Gastroesophageal sphincter (tissue), 4 donors: ENCODE data around the gene NDUFS8. TPM values are rescaled to one million over a fixed set of nuclear protein-coding genes. Genes with fewer than 3 reads are reported as not detected.

ENCODE experiments used
- ATAC-seq: fragments of 150-250 bp; one replicate; pipeline ENCODE4 v1.9.1; 2016; ENCODE audit warnings: mild to moderate bottlenecking, moderate library complexity
- H3K27ac ChIP-seq, 4 donors: fragments of 200-600 bp; sonication (generic) in 3 of 4; 1 replicate in 3 of 4; 2 replicates in 1 of 4; pipeline ENCODE4 v1.5.1; 2016 to 2019
- H3K27me3 ChIP-seq: fragments of 200-600 bp; sonication (generic); one replicate; pipeline ENCODE4 v1.5.1; 2019
- H3K36me3 ChIP-seq, 2 donors: fragments of 200-600 bp; sonication (generic); one replicate each; pipeline ENCODE4 v1.5.1; 2019; ENCODE audit warnings: control low read depth in 1 of 2
- H3K4me1 ChIP-seq, 3 donors: fragments of 200-600 bp; sonication (generic); 1 replicate in 2 of 3; 2 replicates in 1 of 3; pipeline ENCODE4 v1.5.1; 2016 to 2019; ENCODE audit warnings: control low read depth in 2 of 3
- H3K4me3 ChIP-seq, 2 donors: fragments of 200-600 bp; sonication (generic); one replicate each; pipeline ENCODE4 v1.5.1; 2019; ENCODE audit warnings: mild to moderate bottlenecking in 1 of 2, moderate library complexity in 1 of 2
- H3K9me3 ChIP-seq, 3 donors: fragments of 200-600 bp; sonication (generic); one replicate each; pipeline ENCODE4 v1.5.1; 2017 to 2019; ENCODE audit warnings: control low read depth in 2 of 3
- CTCF ChIP-seq, 4 experiments: fragments of 200-600 bp in 2 of 4; fragments of 450-650 bp in 2 of 4; sonication (generic) in 1 of 4; IDR thresholded peaks; one replicate each; pipeline ENCODE4 v1.5.1; 2017 to 2019; ENCODE audit warnings: antibody characterized with exemption in 4 of 4, mild to moderate bottlenecking in 2 of 4, moderate library complexity in 2 of 4
- EP300 ChIP-seq: sonication (generic); formaldehyde crosslinking; IDR thresholded peaks from one replicate; pipeline ENCODE4 v1.6.1; 2017; ENCODE audit warnings: antibody characterized with exemption, mild to moderate bottlenecking
- POLR2A ChIP-seq, 2 donors: fragments of 450-650 bp; IDR thresholded peaks; one replicate each; pipeline ENCODE4 v1.6.1; 2017; ENCODE audit warnings: antibody characterized with exemption in 2 of 2, mild to moderate bottlenecking in 2 of 2, moderate library complexity in 1 of 2
- POLR2AphosphoS5 ChIP-seq: sonication (generic); formaldehyde crosslinking; IDR thresholded peaks from one replicate; pipeline ENCODE4 v1.6.1; 2017; ENCODE audit warnings: antibody characterized with exemption
- WGBS, 2 donors: methylation state at CpG; one replicate each; pipeline ENCODE4 v1.1.5; 2018; ENCODE audit warnings: low coverage in 1 of 2; 5-methylcytosine and 5-hydroxymethylcytosine counted together
- total RNA-seq, 4 donors: library from RNA; depleted of rRNA; stranded (reverse); fragments of >200 nt; gene quantifications; one replicate each; pipeline ENCODE4 v1.1.0, GENCODE V29; 2016

The NDUFS8 gene
- total RNA-seq, 4 donors from 2014 or later = 145 to 203 (median 159) TPM

DNA sequence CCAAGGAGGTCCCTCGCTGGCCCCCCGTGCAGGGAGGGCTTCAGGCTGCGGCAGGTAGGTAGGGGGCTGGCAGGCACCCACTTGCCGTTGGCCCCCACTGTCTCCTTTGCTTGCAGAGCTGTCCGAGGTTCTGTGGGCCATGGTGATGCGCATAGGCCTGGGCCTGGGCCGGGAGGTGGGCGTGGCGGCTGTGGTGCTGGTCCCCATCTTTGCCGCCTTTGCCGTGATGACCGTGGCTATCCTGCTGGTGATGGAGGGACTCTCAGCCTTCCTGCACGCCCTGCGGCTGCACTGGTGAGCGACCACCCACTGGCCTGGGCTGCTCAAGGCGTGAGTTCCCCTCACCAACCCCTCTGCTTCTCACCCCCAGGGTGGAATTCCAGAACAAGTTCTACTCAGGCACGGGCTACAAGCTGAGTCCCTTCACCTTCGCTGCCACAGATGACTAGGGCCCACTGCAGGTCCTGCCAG is 19.9 kb downstream of the NDUFS8 start:
- TF ChIP-seq CTCF (IDR thresholded peaks at IDR 0.05) (no peak), POLR2A (IDR thresholded peaks at IDR 0.05) (no peak), POLR2AphosphoS5 (no peak), EP300 (no peak)
- ATAC-seq = no peak
- H3K36me3 ChIP-seq = peaks cover 0 to 83% of the 10 kb centered on the region in 2 donors
- H3K4me3 ChIP-seq = no peak overlapping the region
- no peaks in the 10 kb centered on the region for H3K27me3 ChIP-seq
- H3K4me1 ChIP-seq = no peaks in the 10 kb centered on the region
- H3K27ac ChIP-seq = no peak overlapping the region
- no CpG with 5 or more reads among the region's 18 CpGs for WGBS, 2 donors
- no peaks in the 10 kb centered on the region for H3K9me3 ChIP-seq

DNA sequence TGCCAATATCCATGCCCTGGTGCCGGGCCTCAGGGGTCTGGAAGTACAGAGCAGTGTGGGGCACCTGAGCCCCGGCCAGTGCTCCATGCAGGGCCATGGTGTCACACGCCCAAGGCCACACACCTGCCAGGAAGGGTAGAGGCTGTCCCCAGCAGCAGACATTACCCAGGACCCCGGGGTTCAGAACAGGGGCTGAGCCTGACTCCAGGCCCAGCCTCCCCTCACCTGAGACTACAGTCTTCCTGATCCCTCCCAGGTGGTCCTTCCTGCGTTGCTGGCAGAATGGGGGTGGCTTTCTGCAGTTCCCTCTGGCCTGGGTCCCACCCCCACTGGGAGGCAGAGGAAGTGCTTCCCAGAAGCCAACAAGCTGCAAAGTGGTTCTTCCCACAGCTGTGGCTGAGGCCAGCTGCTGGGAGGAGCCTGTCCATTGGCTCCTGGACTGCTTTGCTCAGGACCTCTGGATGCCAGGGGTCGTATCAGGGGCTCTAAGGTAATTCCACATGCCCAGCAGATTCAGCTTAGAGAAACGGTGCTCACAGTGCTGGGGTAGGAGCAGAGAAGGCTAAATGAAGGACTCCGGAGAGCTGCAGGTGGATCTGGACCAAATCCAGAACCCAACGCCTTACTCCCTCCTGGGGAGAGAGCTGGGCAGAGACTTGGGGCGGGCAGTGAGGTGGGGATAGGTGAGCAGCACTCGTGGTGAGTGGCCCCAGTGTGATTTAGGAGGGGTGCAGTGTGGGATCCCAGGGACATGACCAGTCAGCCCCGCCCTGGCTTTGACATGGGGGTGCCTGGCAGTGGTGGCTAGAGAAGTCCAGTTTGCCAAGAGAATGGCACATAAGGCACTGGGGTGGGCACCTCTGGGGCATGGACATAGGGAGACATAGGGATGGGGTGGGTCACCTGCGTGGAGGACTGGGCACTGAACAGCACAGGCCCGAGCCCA is 21.0 kb downstream of the NDUFS8 start:
- H3K9me3 ChIP-seq = no peaks in the 10 kb centered on the region
- no peak overlapping the region for H3K27ac ChIP-seq
- WGBS, 2 donors = 80 to 81% methylated on average over 2 to 7 of the region's 14 CpGs
- peaks cover 0 to 72% of the 10 kb centered on the region in 2 donors for H3K36me3 ChIP-seq
- no peaks in the 10 kb centered on the region for H3K4me1 ChIP-seq
- no peak overlapping the region for H3K4me3 ChIP-seq
- ATAC-seq = no peak
- H3K27me3 ChIP-seq = no peaks in the 10 kb centered on the region
- no peak for TF ChIP-seq EP300
- TF ChIP-seq CTCF (IDR thresholded peaks at IDR 0.05) = no peak
- TF ChIP-seq POLR2AphosphoS5 = no peak
- no peak for TF ChIP-seq POLR2A (IDR thresholded peaks at IDR 0.05)

- Histone ChIP-seq H3K27ac (no peak overlapping the region), H3K27me3 (no peaks in the 10 kb centered on the region), H3K4me1 (no peaks in the 10 kb centered on the region), H3K4me3 (no peak overlapping the region), H3K36me3 (peaks cover 0 to 67% of the 10 kb centered on the region in 2 donors), H3K9me3 (no peaks in the 10 kb centered on the region)
- WGBS, 2 donors = 80 to 85% methylated on average over 1 to 12 of the region's 15 CpGs
- ATAC-seq = no peak
- TF ChIP-seq CTCF (IDR thresholded peaks at IDR 0.05) (no peak), POLR2AphosphoS5 (no peak), POLR2A (IDR thresholded peaks at IDR 0.05) (no peak), EP300 (no peak)
These were observed 21.8 kb downstream of the NDUFS8 start for GRCh38 chr11:68052137-68052873.

GRCh38 chr11:68053117-68053516 is 22.6 kb downstream of the NDUFS8 start:
- Histone ChIP-seq H3K9me3 (no peaks in the 10 kb centered on the region), H3K4me1 (no peaks in the 10 kb centered on the region), H3K27ac (no peak overlapping the region), H3K27me3 (no peaks in the 10 kb centered on the region), H3K4me3 (no peak overlapping the region), H3K36me3 (peaks cover 0 to 67% of the 10 kb centered on the region in 2 donors)
- no peak for TF ChIP-seq POLR2A (IDR thresholded peaks at IDR 0.05)
- TF ChIP-seq CTCF (IDR thresholded peaks at IDR 0.05) = no peak
- no peak for TF ChIP-seq EP300
- TF ChIP-seq POLR2AphosphoS5 = no peak
- WGBS, 2 donors = 20 to 100% methylated on average over 1 to 3 of the region's 9 CpGs
- no peak for ATAC-seq
